HG02943 (cell line): ENCODE results near the gene GLB1L.
A peak's percentile ranks its signal among the peaks of the same experiment; 100 is the strongest.

Experiments used
- ATAC-seq: cut with Tn5 transposase; IDR thresholded peaks from one replicate; pipeline ENCODE4 v1.9.1; 2021; ENCODE audit warnings: mild to moderate bottlenecking, low read depth, moderate library complexity; ENCODE audit not compliant: unreplicated experiment

GLB1L gene

GRCh38 chr2:219228041-219228910, 17.0 kb downstream of the GLB1L start:
- no peak for ATAC-seq

- no peak for ATAC-seq
These were observed 19.9 kb downstream of the GLB1L start for GRCh38 chr2:219225350-219225749.

GRCh38 chr2:219223831-219224610, 21.2 kb downstream of the GLB1L start:
- ATAC-seq: no peak

- no peak for ATAC-seq
These were observed 23.2 kb downstream of the GLB1L start for GRCh38 chr2:219221957-219222518.

- no peak for ATAC-seq
These were observed 24.4 kb downstream of the GLB1L start for GRCh38 chr2:219220652-219221402.

- ATAC-seq: no peak
These were observed 25.3 kb downstream of the GLB1L start for GRCh38 chr2:219219784-219220532.

- ATAC-seq: peak; percentile 67
These were observed 26.2 kb downstream of the GLB1L start, which contains the start of gene ABCB6 for GRCh38 chr2:219218732-219219701. TSS of gene ABCB6 (minus strand) at chr2:219218958. CDS start at chr2:219218673, 285 bp downstream.

GRCh38 chr2:219218217-219218731, 27.0 kb downstream of the GLB1L start:
- ATAC-seq: peak; percentile 29

GRCh38 chr2:219216535-219216915, 28.7 kb downstream of the GLB1L start:
- ATAC-seq: no peak

- ATAC-seq: no peak
These were observed 29.2 kb downstream of the GLB1L start for GRCh38 chr2:219215871-219216534.

GRCh38 chr2:219214786-219215185, 30.5 kb downstream of the GLB1L start:
- ATAC-seq: no peak

GRCh38 chr2:219214141-219214540, 31.1 kb downstream of the GLB1L start:
- no peak for ATAC-seq

- no peak for ATAC-seq
These were observed 31.7 kb downstream of the GLB1L start for GRCh38 chr2:219213486-219214071.

- ATAC-seq: no peak
These were observed 32.2 kb downstream of the GLB1L start for GRCh38 chr2:219213026-219213415.

- ATAC-seq: no peak
These were observed 34.3 kb downstream of the GLB1L start for GRCh38 chr2:219210886-219211362.

- ATAC-seq: no peak
These were observed 34.9 kb downstream of the GLB1L start for GRCh38 chr2:219210196-219210885.
